DMS 273 (cell line): Measurements from ENCODE around the gene ZNF394.
A peak's percentile ranks its signal among the peaks of the same experiment; 100 is the strongest.

ENCODE experiments used
- DNase-seq: peaks from one replicate; lab custom pipeline; 2025; ENCODE audit not compliant: unreplicated experiment; lab: John Stamatoyannopoulos, UW

The ZNF394 gene

GRCh38 chr7:99497766-99498545 is 2.1 kb downstream of the ZNF394 start:
- DNase-seq = no peak

- DNase-seq = peak; percentile 33
These were observed 6.3 kb downstream of the ZNF394 start for GRCh38 chr7:99493823-99494222.

- DNase-seq = peak; percentile 35
These were observed 9.2 kb downstream of the ZNF394 start for GRCh38 chr7:99490878-99491277.

GRCh38 chr7:99489235-99489634 is 10.8 kb downstream of the ZNF394 start:
- peak; percentile 50 for DNase-seq

GRCh38 chr7:99485094-99485493 is 15.0 kb downstream of the ZNF394 start:
- DNase-seq = no peak

- no peak for DNase-seq
These were observed 21.3 kb downstream of the ZNF394 start for GRCh38 chr7:99478464-99479440.

GRCh38 chr7:99476107-99476506 is 24.0 kb downstream of the ZNF394 start:
- no peak for DNase-seq

GRCh38 chr7:99473315-99473596 is 26.8 kb downstream of the ZNF394 start:
- DNase-seq = peak; percentile 91

GRCh38 chr7:99472561-99473314 is 27.3 kb downstream of the ZNF394 start, which contains the start of gene ZNF789:
ZNF789 (plus strand) TSS chr7:99472890; CDS start chr7:99476457, 3,567 bp downstream.
- DNase-seq = peak; percentile 100

- DNase-seq = peak; percentile 35
These were observed 30.6 kb downstream of the ZNF394 start for GRCh38 chr7:99469381-99470065.

GRCh38 chr7:99468336-99468918 is 31.7 kb downstream of the ZNF394 start:
- no peak for DNase-seq

GRCh38 chr7:99465421-99465768 is 34.7 kb downstream of the ZNF394 start:
- DNase-seq = no peak

GRCh38 chr7:99461221-99461620 is 38.9 kb downstream of the ZNF394 start:
- DNase-seq = peak; percentile 47

- peak; percentile 44 for DNase-seq
These were observed 39.4 kb downstream of the ZNF394 start for GRCh38 chr7:99460651-99461050.

- peak; percentile 72 for DNase-seq
These were observed 41.0 kb downstream of the ZNF394 start for GRCh38 chr7:99459087-99459486.

- no peak for DNase-seq
These were observed 42.2 kb downstream of the ZNF394 start for GRCh38 chr7:99457650-99458493.

GRCh38 chr7:99457050-99457649 is 42.9 kb downstream of the ZNF394 start:
- no peak for DNase-seq

- DNase-seq = peak; percentile 44
These were observed 43.8 kb downstream of the ZNF394 start for GRCh38 chr7:99456288-99456687.

- peak; percentile 42 for DNase-seq
These were observed 44.2 kb downstream of the ZNF394 start for GRCh38 chr7:99455874-99456273.
